GM18867 (cell line): ENCODE data around the gene ANKRD9.
"Not testable (repeated sequence)": the region's sequence is repeated elsewhere in the genome, so short reads cannot be mapped to it uniquely, and the experiment has no call there.

ENCODE experiments used
- ATAC-seq: cut with Tn5 transposase; IDR thresholded peaks from one replicate; pipeline ENCODE4 v1.9.1; 2021; ENCODE audit warnings: mild to moderate bottlenecking, moderate library complexity; ENCODE audit not compliant: unreplicated experiment

The ANKRD9 gene, protein sequence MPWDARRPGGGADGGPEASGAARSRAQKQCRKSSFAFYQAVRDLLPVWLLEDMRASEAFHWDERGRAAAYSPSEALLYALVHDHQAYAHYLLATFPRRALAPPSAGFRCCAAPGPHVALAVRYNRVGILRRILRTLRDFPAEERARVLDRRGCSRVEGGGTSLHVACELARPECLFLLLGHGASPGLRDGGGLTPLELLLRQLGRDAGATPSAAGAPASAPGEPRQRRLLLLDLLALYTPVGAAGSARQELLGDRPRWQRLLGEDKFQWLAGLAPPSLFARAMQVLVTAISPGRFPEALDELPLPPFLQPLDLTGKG

DNA sequence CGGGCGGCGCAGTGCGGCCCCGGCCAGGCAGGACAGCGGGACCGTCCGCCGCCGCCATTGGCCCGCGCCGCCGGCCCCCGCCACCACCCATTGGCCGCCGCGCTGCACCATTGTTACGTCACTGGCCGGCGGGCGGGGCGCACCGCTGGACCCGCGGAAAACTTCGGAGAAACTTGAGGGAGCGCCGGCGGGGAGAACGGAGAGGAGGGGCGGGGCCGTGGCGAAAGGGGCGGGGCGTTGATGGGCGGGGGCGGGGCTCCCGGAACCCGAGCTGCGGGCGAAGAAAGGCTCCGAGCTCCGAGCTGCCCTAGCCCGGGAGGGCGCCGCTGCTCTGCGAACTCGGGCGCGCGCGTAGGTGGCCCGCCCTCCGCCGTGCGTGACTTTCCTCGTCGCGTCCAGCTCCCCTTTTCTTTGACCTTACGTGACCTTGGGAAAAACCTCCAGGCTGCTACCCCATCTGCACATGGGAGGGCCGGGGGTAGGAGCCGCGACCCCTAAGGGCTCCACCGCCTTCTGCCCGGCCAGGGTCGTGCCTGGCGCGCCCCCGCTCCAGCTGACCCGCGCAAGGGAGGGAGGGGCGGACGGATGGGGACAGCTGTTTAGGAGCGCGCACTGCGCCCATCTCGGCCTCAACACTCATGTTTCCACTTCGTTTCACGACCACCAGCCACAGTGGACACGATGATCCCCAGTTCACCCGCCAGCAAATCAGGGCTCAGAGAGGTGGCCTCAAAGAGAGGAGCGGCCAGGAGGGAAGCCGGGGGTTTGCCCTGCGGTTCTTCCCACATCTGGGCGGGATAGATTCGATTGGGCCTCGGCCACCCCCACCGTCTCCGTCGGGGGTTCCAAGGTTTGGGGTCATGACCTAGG, at the start of gene ANKRD9:
TSS of gene ANKRD9 (minus strand) at position 31 of the 870 bp plus-strand sequence. CDS start 1,887 bp downstream, outside the sequence.
- peak; percentile 78 for ATAC-seq

DNA sequence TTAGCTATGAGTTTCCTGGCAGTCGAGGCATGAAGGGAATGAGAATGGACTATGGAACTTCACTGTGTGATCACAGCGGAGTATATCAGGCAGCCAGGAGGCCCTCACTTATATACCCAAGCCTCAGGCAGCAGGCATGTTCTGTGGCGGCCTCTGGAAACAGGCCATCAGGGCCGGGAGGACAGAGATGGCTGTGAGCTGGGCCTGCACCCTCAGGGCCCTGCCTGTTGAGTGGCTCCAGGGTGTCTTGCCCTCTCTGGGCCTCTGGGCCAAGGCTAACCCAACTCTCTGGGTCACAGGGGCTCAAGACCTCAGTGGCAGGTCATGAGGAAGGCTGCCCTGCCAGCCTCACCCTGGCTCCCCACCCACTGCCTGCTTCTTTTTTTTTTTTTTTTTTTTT, 49.0 kb upstream of the ANKRD9 start:
- no peak for ATAC-seq

DNA sequence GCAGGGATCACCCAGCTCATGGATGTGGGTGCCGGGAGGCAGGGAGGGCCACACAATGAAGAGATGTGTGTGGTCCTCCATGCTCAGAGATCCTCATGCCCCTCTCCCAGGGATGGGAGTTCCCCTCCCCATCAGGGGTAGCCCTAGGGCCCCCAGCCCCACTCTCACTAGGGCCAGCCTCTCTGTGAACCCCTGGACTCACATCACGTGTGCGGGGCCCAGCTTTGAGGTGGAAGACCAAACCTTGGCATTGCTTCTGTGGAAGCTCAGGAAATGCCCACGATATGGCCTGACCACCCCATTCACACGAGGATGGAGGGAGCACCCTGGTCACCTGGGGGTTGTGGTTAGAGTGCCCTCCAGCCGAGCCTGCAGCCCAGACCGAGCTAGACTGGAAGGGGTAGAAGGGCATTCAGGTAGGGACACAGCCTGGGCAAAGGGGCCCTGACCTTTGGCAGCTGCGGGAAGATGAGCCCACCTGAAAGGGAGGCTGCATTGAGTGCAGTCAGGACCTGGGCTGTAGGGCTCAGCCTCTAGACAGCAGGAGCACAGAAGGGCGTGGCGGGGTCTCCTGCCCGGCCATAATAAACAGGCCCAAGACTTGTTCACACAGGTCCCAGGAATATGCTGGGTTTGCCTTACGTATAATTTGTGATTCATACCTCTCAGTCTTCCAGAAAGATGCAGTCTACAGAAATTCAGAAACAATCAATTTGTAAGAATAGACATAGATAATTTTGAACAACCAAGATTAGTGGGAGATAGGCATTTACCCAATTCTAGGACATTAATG, 48.1 kb upstream of the ANKRD9 start:
- no peak for ATAC-seq

DNA sequence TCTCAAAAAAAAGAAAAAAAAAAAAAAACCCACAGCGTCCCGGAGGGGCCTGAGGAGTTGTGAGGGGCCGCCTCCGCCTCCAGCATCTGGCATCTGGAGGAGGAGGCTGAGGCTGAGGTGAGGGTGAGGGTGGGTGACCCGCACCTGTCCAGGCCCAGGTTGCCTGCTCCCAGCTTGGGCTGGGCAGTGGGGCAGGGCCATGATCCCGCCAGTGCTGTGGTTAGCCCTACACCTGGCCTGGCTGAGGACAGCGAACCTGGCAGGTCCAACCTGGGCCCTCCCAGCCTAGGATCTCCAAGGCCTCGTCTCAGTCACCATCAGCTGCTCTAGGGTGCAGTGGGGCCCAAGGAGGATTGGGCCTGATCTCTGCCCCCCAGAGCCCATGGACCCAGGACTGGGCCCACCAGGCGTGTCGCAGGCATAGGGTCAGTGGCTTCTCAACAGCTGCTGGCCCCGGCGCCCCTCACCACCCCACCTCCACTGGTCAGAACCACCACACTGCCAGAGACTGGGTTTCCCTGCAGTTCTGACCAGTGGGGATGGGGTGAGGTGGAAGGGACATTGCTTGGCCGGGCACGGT, 46.6 kb upstream of the ANKRD9 start:
- no peak for ATAC-seq

DNA sequence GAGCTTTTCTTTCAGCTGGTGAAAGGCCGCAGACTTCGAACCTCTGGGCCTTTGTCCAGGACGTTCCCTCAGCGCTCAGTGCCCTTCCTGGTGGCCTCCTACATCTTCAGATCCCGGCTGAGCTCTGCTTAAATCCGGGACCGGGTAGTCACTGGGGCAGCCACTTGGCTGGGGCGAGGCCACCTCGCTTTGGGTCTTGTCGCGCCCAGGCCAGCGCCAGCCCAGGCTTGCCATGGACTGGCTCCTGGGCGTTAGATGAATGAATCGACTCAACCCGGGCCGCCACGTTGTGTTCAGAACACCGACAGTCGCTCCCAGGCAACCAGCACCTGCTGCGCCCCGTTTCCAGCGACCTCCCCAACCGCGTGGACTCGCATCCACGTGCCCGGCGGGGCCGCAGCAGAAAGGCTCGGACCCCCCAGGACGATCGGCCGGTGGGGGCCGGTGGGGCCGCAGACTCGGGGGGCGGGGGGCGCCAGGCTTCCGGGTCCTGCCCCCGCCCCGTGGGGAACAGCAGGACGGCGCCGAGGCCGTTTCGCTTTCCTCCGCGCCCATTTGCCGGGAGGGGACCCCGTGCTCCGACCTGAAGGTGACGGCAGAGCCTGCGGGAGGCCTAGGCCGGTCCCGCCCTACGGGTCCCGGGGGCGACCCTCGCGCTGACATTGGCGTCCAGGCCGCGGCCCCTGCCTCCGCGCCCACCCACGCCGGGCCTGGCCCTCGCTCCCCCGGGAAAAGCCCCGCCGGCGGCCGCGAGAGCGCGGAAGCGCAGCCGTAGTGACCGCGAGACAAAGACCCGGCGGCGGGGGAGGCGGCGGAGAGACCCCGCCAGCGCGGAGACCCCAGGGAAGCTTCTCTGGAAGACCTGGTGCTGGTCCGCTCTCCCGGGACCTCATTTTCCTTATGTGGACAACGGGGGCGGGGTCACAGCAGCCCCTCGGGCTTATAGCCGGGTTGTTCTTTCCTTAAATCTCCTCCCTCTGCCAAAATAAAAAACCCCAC, 45.5 kb upstream of the ANKRD9 start:
- no peak for ATAC-seq

DNA sequence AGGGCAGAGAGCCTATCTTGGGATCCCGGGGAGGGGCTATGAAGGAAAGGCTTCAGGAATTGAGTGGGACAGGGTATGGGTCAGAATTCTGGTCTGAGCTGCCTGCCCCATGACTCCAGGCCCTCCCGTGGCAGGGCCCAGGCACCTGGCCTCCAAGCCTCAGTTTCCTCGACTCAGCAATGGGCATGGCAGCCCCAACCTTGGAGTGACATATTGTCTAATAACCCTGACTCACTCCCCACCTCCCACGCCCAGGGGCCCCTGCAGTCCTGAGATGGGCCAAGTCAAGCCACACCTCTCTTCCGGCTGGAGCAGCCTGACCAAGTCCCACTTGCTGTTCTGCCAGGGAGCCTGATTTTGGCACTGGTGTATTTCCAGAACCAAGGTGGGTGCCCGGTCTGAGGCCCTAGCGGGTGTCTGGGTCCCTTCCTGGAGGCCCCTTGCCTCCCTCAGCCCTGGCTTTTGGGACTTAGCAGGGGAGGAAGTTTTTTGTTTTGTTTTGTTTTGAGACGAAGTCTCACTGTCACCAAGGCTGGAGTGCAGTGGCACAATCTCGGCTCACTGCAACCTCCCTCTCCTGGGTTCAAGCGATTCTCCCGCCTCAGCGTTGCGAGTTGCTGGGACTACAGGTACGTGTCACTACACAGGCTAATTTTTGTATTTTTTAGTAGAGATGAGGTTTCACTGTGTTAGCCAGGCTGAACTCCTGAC, 42.6 kb upstream of the ANKRD9 start:
- no peak for ATAC-seq

DNA sequence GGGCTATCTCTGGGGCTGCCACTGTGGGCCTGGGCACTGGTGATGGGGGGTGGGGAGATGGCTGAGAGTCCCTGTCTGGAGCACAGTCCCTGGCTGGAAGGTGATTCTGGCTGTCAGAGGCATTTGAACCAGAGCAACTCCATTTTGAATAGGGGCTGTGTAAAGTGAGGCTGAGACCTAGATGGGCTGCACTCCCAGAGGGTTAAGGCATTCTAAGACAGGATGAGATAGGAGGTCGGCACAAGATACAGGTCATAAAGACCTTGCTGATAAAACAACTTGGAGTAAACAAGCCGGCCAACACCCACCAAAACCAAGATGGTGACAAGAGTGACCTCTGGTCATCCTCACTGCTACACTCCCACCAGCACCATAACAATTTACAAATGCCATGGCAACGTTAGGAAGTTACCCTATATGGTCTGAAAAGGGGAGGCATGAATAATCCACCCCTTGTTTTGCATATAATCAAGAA, 41.4 kb upstream of the ANKRD9 start:
- ATAC-seq = not testable (repeated sequence)

DNA sequence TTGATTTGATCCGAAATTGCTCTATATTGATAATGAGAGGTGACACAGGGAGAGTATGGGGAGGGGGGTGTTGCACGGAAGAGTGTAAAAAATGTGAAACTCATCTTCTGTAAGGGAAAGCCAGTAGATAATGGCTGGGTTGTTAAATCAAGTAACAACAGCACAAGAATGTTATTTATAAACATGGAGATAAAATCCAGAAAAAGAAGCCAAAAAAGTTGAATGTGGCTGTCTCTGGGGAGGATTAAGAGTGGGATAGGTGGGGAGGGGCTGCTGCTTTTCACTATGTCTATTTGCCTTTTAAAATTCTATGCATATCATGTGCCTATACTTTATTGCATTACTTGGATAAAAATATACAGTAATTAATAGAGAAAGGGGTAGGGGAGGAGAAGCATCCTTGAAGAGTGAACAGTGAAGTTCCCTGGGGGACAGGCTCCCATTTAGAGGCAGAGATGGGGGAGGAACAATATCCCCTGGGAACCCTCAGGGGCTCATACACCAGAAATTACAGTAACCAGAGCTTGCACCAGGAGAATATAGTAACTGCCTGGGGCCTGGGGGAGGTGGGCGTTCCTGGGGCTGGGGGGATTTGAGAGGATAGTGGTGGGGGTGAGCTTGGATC, 39.2 kb upstream of the ANKRD9 start:
- no peak for ATAC-seq

DNA sequence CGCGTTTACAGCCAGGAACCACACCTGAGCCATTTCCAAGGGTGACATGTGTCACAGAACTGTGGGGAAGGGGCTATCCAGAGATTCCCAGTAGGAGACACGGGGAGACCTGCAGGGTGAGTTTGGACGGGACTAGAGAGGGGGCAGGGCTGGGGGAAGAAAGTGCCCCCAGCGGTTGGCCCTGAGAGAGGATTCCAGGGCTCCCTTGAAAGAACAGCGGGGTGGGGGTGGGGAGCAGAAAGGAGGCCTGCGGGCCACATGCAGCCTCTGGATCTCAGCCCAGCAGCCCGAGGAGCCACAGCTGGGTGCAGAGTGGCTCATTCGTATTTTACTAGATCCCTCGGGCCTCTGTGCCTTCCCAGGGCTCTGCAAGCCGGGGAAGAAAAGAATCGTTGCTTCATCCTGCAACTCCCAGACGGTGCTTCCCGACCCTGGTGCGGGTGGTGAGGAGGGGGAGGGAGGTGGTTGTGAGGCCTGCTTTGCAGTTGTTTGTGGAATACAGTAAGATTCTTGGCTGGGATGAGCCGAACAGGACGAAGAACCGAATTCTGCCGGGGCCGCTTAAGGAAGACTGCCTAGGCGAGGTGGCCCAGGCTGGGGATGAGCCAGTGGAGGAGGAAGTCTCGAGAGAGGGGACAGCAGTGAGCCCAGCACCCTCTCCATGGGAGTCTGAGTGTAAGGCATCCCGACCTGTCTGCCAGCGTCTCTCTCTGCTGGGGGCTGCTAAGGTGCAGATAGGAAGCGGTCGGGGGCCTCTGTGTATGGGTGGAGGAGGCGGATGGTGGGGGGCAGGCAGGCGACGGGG, 36.1 kb upstream of the ANKRD9 start:
- ATAC-seq = no peak

DNA sequence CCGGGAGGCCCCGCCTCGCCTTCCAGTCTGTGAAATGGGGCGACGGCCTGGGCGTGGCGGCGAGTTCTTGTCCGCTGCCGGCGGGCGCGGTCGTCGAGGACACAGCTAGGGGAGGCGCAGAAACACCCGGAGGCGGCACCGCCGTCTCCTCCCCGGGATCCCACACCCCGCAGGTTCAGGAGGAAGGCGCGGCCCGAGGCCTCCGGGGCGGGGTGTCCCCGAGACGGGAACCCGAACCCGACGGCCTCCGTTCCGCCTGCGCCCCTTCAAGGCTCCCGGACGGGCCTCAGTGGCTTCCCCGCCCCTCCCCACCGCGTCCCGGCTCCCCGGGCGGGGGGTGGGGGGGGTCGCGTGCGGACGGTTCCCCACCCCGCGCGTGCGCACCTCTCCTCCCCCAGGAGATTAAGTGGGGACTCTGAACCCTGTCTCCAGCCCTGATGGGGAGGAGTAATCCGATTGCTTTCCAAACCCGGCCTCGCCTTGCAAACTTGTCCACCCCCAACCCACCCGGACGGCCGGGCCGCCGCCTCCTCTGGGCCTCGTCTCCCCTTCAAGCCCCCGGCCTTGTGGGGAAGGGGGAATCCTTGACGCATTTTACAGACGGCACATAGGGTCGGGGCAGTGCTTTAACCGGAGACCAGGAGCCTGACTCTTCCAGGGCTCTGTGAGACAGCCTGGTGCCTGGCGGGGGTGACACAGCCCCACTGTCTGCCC, 35.3 kb upstream of the ANKRD9 start:
- no peak for ATAC-seq

DNA sequence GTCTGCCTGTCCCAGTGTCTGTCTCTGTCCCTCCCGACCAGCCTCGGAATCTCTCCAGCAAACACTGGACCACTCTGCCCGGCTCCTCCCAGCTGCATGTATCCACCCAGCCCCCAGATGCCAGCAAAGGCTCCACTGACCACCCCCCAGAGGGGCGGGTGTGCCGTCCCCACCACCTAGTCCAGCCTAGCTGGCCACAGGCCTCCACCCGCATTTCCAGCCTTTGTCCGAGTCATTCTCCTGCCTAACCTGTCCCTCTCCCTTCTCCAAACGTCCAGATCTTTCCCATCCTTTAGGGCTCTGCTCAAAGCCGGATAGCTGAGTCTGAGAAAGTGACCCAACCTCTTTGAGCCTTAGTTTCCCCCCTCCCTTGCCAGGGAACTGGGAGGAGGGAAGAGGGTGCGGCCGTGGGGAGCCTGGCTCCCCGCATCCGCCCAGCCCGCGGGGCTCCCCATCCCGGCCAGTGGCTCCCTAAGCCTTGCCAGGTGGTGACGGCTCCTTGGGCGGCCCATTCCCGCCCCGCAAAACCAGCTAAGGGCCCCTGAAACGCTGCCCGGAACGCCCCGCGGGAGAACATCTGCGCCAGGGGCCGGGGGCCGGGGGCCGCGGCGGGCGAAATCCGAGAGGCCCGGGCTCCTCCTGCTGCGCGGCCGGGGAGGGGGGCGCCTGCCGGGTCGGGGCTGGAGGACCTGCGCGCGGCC, 34.6 kb upstream of the ANKRD9 start:
- ATAC-seq = no peak

DNA sequence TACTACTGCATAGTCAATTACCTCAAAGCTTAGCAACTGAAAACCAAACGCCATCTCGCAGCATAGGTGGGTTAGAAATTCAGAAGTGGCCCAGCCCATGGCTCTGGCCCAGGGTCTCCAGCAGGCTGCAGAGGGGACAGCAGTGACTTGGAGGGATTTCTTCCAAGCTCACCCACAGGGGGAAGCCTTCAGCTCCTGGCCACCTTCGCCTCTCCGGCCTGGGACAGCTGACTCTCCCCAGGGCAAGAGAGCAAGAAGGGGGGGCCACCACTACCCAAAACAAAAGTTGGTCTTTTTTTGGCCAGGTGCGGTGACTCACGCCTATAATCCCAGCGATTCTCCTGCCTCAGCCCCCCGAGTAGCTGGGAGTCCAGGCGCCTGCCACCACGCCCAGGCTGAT, 32.2 kb upstream of the ANKRD9 start:
- no peak for ATAC-seq

DNA sequence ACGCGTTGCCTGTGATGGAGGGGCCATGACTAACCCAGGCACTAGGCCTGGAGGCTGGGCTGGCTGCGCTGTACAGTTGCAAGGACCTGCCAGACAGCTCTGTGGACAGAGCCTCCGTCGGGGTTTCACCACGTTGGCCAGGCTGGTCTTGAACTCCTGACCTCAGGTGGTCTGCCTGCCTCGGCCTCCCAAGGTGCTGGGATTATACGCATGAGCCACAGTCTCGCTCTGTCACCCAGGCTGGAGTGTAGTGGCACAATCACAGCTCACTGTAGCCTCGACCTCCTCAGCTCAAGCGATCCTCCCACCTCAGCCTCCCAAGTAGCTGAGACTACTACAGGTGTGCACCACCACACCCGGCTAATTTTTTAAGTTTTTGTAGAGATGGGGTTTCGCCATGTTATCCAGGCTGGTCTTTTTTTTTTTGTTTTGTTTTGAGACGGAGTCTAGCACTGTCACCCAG, 31.5 kb upstream of the ANKRD9 start:
- ATAC-seq = not testable (repeated sequence)

DNA sequence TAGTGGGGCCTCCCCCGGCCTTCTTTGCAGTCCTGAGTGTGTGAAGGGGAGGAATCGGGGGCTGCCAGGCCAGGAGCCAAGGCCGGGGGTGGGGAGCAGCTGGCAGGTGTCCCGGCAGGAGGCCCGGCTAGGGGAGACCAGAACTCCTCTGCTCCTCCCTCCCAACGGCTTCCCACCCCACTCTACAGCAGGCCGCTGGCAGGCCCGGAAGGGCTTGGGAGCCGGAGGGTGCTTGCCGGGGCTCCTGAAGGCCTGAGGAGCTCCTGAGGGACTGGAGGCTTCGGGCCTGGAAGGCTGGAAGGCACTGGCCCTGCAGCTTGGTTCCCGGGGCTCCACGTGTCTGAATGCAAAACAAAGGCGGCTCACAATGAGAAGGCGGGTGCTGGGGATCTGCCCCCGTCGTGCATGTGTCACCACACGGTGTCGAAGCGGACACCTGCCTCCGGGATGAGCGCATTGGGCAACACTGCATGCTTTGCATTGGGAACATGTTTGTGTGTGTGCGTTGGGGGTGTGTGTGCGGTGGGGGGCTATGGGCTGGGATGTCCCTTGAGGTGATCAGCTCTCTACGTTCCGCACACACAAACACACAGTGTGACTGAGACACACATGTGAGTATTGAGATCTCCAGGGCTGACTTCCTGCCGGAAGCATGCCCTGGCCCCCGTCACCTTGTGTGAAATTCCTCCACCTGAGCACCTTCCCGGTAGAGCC, 30.9 kb upstream of the ANKRD9 start:
- ATAC-seq = no peak

DNA sequence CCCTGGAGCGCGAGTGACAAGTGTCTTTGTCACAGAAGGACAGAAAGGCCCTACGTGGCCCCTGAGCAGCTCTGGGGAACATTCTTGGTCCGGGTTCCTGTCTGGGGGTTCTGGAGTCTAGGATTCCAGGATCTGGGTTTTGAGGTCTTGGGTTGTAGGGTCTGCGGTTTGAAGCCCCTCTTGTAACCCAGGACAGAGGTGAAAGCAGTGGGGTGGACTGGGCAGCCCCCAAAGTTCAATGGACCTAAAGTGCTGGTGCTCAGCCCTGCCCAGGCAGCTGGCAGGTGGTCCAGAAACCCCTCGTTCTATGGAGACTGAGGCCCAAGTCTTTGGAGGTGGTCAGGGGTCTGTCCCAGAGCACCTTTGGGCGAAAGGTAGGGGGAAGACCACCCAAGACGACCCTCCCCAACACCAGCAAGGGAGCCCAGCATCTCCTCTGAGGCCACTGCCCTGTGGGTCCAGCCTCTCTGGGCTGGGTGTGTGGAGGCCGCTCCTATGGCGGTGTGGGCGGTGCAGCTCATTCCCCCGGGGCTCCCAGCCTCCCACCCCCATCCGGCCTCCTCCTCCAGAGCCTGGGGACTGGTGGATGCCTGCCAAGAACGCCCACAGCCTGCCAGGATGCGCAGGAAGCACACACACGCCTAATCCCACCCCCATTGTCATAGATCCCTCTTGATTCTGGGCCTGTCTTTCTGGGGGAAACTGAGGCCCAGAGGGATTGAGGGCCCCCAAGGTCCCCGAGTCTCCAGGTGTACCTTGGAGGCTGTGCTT, 30.2 kb upstream of the ANKRD9 start:
- ATAC-seq = no peak
